D341Med (cell line): ENCODE measurements around the gene GFOD1.

Experiments used
- DNase-seq: peaks from one replicate; pipeline ENCODE4 v3.0.0; 2012; ENCODE audit warnings: low spot score

The GFOD1 gene, protein sequence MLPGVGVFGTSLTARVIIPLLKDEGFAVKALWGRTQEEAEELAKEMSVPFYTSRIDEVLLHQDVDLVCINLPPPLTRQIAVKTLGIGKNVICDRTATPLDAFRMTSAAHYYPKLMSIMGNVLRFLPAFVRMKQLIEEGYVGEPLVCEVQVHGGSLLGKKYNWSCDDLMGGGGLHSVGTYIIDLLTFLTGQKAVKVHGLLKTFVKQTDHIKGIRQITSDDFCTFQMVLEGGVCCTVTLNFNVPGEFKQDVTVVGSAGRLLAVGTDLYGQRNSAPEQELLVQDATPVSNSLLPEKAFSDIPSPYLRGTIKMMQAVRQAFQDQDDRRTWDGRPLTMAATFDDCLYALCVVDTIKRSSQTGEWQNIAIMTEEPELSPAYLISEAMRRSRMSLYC

DNA sequence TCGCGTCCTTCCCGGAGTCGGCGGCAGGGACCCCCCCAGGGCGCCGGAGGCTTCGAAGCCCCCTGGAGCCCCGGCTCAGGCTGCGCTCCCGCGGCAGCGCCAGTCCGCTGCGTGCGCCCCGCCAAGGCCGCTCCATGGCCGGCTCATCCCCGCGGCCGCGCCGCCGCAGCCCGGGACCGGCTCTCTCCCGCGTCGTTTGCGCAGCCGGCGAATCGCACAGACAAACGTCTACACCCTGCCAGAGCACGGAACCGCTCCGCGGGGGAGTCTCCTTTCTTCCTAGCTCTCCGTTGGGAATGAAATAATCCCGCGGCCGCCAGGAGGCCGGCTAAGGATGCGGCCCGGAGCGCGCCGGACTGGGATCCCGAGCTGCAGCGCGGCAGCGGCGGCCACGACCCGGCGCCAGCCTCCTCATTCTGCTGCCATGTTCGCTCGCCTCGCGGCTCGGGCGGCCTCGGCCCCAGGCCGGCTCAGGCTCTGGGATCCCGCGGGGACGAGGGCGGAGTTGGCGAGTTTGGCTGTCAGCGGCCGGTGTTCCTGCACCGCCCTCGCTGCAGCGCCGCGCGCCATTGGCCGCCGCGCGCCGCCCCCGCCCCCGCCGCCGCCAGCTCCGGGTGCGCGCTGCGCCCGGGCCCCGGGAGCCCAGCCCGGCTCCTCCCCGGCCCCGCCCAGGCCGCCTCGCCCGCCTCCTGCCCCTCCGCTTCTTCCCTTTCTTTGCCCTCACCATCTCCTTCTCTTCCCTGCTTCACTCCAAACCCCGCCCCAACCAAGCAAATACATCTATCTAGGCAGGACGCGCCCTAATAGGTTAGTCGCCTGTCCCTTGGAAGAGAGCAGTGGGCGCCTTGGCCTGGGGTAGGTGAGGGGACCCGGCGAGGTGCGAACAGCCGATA lies at the start of gene GFOD1:
GFOD1 (minus strand) TSS at position 479 of the 893 bp plus-strand sequence. CDS start 710 bp downstream, outside the sequence.
- peak; percentile 98 for DNase-seq

DNA sequence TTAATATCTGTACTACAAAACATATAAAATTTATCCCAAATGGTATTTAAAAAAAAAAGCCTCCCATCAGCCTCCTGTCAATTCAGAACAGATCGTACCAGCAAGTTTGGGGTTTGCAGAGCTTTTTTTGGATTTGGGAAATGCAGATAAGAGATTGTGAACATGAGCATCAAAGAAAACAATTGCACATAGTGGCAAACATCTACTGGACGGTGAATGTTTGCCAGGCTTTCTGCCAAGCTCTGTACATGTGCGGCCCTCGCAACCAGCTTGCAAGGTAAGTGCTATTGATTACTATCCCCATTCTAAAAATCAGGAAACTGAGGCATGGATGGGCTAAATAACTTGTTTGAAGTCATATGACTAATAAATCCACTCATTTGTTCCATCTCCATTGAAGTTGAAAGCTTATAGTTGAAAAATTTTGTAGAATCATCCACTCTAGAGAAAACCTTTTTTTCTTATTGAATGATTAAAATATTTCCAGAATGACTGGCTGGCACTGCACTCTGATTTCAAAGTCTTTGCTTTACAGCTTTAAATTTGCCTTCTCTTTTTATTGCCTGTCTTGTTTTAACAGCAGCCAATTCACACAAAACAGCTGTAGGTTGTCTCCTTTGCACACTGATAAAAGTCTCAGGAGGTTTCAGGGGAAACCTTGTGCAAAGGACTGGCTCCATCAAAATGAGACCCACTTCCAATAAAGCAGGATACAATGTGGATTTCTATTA lies 49.6 kb upstream of the GFOD1 start:
- DNase-seq, result no peak

DNA sequence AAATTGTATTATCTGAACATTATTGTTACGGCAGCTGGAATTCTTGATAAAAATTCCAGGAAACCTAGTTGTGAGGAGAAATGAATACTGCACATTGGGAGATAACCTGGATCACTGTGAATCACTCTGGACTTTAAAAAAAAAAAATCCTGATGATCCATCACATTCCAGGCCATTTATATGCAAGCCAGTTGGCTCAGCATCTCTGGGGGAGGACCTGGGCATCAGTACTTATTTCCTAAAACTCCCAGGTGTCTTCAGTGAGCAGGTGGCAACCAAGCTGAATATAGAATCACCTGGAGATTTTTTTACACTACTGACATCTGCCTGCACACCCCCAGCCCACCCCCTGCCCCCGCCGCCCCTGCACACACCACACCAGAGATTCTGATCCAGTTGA lies 47.9 kb upstream of the GFOD1 start:
- DNase-seq, result no peak

DNA sequence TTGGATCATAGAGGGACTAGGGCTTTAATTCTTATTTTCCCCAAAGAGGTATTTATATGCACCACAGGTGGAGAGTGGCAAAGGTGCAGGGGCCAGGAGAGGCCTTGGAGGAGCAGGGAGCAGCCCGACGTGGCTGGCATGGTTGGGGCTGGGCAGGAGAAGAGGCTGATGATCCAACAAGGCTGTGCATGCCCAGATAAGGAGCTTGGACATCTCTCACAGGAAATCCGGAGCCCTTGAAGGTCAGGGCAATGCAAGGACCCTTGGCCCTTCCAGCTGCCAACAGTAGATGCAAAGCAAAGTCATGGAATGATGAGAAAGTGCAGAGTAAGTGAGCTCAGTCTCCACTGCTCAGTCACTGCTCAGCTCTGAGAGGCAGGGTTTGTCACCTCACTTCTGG lies 47.1 kb upstream of the GFOD1 start:
- no peak for DNase-seq

DNA sequence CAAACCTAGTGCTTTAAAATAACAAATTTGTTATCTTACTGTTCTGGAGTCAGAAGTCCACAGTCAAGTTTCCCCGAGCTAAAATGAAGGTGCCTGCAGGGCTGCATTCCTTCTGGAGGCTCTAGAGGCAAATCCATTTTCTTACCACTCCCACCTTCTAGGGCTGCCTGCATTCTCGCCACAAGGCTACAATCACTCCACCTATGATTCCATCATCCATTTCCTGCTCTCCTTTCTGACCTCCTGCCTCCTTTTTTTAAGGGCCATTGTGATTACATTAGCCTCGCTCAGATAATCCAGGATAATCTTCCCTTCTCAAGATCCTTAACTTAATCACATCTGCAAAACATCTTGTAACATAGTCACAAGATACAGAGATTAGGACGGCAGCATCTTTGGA lies 44.6 kb upstream of the GFOD1 start:
- DNase-seq, result peak; percentile 48

DNA sequence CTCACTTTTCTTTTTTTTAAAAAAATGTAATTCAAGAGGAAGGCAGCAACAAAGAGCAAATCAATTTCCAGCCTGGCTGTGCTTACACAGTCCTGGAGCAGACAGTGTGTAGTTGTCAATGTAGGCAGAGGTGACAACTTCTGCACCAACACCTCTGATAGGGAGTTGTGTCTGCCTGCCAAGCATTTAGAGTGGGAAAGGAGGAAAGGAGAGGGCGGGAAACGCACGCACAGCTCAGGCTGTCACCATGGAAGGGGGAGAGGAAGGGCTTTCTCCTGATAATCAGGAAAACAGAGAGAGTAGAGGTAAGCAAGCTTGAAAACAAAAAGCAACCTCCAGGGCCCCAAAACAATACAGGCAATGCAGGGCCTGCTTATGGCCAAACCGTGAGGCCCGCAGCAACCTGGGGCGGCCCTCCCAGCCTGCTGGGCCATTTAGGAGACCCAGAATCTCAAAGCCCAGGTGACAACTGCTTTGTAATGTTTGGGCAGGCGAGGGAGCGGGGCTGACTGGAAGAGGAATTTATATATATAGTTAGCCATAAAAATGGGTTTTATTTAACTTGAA lies 41.5 kb upstream of the GFOD1 start:
- DNase-seq, result no peak

DNA sequence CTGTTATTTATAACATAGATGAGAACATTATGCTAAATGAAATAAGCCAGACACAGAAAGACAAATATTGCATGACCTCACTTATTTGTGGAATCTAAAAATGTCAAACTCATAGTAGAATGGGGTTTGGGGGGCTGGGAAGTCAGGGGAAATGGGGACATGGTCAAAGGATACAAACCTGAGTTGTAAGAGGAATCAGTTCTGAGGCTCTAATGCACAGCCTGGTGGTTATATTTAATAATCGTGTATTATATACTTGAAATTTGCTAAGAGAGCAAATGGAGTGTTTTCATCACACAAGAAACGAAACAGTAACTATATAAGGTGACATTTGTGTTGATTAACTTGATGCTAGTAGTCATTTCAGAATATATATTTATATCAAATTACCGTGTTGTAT lies 40.8 kb upstream of the GFOD1 start:
- no peak for DNase-seq

DNA sequence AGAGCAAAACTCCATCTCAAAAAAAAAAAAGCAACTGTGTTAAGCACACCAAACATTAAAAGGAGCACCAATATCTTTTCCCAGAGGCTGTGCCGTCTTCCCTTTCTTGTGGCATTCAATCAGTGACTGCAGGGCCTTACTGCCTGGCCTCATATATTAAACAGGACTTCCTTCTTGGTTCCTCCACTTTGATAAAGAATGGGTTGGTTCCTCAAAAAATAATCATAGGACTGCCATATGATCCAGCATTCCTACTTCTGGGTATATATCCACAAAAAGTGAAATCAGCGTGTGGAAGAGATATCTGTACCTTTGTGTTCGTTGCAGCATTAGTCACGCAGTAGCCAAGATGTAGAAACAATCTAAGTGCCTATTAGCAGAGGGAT lies 40.3 kb upstream of the GFOD1 start:
- no peak for DNase-seq

DNA sequence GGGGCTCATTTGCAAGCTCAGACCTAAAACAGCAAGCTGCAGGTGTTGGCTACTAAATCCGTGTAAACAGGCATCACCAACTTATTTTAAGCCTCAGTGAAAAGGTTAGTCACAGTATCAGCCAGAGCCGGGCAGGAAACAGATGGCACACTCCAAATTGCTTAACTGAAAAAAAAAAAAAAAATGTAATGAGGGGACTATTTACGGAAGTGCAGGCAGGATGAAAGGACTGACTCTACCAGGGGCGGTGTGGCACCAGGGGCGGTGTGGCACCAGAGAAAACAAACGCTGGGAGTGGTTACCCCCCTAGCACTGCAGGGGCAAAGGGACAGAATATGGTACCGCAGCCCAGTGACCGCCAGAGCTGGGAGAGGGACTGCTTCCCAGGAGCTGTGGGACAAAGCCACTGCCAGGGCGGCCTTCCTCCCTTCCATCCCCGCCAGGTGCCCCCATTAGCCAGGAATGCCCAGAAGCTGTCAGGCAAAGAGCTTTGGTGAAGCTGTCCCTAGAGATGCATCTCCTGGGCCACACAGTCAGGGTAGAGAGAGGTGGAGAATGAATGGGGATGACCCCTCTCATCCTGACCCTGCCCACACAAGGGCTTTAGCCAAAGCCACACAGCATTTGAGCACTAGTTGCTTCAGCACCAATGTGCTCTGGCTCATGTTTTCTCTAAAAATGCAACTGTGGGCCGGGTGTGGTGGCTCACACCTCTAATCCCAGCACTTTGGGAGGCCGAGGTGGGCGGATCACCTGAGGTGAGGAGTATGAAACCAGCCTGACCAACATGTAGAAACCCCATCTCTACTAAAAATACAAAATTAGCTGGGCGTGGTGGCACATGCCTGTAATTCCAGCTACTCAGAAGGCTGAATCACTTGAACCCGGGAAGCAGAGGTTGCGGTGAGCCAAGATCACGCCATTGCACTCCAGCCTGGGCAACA lies 39.6 kb upstream of the GFOD1 start:
- DNase-seq, result peak; percentile 77

DNA sequence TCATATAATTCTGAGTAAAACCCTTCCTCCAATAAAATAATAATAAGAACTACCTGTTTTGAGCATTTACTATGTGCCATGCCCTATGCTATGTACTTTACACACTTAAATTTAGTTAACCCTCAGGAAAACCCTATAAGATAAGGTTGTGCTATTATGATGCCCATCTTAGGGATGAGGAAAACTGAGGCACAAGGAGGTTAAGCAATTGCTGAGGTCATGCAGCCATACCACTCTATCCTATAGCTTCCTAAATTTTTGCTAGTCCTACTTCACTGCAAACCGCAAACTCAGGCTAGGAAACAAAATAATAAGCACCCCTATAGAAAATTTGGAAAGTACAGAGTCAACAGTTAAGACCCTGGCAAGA lies 38.9 kb upstream of the GFOD1 start:
- DNase-seq, result no peak

DNA sequence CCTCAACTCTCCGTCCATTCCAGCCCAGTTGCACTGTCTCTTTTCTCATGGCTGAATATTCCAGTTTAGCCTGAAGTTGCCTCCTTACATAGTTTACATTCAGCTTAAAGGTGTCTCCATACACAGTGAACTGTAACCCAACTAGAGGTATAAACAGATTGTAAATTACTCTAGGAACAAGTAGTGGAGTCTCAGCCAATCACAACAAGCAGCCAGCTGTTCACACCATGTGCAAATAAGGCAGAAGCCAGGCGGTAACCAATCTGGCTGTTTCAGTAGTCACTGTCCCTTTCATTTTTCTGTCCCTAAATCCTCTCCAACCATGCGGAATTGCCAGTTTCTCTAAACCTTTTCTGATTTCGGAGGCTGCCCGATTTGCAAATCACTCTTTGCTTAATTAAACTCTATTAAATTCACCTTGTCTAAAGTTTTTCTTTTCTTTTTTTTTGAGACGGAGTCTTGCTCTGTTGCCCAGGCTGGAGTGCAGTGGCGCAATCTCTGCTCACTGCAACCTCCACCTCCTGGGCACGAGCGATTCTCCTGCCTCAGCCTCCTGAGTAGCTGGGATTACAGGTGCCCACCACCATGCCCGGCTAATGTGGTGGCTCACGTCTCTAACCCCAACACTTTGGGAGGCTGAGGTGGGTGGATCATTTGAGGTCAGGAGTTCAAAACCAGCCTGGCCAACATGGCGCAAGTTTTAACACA lies 37.6 kb upstream of the GFOD1 start:
- DNase-seq, result no peak

DNA sequence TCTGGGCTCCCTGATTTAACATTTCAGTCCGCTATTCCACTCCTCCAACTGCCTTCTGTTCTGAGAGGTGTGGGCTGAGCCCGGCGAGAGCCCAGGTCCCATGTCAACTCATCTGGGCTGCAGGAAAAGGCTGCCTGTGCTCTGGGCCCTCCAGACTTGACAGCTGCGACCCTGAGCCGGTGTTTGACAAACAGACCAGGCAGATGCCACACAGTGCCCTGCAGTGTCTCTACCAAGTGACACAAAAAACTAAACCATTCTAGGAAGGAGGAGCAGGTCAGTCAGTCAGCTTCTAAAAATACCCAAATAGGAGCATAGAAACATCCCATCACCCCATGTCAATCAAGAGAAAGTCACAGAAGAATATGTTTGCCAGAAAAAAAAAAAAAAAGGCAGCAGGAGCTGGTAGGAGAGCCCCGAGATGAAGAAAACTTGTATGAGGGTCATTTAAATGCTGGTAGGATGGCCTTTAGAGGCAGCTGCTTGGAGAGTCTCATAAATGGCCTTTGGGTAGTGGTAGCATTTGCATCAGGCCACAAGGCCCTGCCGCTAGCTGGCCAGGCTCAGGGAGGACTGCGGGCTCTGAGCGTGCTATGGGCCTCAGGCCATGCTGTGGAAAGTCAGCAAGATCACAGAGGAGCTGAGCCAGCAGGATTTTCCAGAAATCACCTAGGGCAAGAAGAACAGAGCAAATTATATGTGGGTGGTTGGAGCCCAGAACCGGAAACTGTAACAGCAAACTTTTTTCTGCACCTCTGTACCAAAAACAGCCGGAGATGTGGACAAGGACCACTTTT lies 36.6 kb upstream of the GFOD1 start:
- no peak for DNase-seq

DNA sequence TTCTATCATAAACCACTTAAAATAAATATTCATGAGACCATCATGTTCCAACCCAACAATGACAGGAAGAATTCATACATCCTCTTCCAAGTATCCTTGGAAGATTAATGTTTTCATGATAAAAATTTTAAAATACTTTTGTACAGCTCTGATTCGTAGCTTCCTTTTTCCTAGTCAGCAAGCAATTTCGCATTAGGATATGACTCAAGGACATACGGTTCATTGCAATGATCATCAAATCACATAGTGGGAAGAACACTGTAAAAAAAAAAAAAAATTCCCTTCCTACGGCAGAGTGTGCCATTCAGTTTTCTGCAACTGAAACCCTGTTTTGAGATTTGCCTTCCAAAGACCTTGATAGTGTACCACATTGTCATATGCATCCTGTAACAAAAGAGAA lies 35.3 kb upstream of the GFOD1 start:
- no peak for DNase-seq

DNA sequence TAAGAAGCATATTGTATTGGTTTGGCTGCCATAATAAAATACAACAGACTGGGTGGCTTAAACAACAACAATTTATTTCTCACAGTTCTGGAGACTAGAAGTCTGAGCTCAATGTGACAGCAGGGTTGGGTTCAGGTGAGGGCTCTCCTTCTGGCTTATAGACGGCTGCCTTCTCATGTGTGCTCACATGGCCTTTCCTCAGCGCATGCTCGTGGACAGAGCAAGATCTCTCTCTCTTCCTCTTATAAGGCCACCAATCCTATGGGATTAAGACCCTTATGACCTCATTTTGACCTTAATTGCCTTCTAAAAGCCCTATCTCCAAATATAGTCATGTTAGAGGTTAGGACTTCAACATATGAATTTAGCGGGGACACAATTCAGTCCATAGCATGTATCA lies 32.4 kb upstream of the GFOD1 start:
- no peak for DNase-seq

DNA sequence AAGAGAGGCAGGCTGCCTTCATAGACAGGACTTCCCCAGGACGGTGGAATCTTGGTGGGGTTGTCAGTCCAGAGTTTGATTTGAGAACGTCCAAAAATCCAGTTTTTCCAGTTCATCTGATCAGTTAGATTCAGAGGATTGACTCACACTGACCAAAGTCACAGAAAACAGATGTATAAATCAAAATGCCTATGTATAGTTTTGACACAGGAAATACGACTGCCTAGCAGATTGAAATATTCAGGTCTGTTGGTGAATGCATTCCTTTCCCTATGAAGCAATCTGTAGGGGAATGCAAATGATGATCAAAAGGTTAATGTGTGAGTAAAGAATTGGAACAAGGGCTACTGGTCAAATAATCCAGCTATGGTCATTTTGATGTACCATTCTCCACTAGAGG lies 29.7 kb upstream of the GFOD1 start:
- DNase-seq, result no peak

DNA sequence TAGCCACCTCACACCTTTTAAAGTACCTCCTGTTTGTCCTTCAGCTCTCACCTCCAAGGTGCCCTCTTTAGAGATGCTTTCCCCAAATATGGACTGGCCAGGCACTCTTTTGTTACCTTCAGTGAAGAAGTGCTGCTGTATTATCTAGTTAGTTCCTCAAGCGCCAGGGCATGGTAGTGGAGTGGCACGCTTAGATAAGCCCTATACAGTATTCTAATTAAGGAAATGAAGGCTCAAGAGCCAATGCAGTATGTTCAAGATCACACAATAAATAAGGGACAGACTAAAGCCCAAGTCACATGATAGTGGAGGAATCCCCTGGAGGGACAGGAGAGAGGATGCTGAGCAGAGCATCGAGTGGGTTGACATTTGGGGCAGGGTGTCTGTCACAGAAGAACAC lies 28.5 kb upstream of the GFOD1 start:
- no peak for DNase-seq

DNA sequence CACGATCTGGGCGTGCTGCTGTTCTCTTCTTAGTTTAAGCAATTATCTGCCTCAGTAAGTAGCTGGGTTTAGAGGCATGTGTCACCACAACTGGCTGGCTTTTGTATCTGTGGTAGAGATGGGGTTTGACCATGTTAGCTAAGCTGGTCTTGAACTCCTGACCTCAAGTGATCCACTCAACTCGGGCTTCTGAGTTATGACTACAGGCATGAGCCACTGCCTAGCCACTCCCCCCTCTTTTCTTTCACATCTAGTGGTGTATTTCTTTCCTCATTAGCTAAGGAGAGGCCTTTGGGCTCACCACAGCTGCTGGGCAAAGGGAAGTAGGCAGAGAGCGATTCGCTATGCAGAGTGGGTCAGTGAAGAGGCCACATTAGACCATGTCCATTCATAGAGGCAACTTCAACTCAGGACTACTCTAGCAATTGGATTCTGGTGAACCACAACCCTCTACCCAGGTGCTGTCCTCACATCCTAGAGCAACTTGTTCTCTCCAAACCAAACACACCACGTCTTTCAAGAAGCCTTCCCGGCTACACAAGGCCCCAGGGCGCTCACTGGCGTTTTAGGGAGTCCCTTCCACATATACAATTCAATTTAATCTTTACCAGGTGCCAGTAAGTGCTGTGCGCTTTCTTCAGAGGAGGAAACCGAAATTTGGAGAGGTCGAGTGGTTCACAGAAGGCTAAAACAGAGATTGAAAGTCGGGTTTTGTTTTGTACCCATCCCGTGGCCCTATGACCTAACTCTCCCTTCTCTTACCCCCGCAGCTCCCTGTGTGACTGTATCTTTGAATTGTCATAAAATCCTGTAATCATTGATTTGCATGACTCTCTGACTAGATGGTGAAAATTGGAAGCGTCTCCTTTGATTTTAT lies 26.5 kb upstream of the GFOD1 start:
- no peak for DNase-seq

DNA sequence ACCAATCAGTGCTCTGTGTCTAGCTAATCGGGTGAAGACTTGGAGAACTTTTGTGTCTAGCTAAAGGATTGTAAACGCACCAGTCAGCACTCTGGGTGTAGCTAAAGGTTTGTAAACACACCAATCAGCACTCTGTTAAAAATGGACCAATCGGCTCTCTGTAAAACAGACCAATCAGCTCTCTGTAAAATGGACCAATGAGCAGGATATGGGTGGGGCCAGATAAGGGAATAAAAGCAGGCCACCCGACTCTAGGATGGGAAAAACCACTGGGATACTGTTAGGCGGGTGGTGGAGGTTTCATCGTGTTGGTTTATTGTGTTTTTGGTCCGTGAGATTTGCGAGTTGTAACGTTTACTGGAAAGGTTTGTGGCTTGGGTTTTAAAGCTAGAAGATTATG lies 25.5 kb upstream of the GFOD1 start:
- no peak for DNase-seq
